Limb (tissue), 2 donors: Measurements from ENCODE around the gene NDUFV1.
"Not testable (repeated sequence)": the region's sequence is repeated elsewhere in the genome, so short reads cannot be mapped to it uniquely, and the experiment has no call there.

Experiments used
- DNase-seq, 2 donors: peaks; one replicate each; pipeline ENCODE4 v3.0.0-alpha.2; 2016; ENCODE audit errors: extremely low spot score in 2 of 2

Gene NDUFV1

DNA sequence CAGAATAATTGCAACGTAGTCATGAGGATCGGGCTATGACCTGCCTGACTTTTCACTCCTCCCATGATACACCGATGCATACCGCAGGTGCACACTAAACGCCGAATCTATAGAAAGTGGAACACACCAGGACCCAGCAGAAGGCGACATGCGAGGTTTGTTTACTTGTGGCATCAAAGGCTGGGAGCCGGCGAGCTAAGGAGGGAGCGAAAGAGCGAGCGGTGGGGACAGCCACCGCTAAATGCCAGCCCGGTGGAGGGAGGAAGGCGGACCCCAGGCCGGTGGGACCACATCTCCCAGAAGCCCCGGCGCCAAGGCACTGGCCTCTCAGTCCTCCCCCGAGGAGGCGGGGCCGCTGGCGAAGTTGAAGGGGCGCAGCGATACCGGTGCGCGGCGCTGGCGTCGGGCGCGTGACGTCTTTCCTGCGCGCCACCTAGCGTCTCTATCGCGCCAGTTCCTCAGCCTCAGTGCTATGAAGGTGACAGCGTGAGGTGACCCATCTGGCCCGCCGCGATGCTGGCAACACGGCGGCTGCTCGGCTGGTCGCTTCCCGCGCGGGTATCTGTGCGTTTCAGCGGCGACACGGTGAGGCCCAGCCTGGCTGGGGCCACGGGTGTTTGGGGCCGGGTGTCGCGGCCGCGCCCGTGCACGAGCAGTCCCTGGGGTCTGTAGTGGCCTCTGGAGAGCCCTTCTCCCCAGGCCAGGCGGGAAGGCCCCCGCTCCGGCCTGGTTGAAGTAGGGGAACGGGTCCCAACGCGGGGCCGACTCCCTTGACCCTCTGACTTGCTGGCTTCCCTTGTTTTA lies at the start of gene NDUFV1:
Gene NDUFV1 (plus strand): TSS at position 445 of the 804 bp plus-strand sequence. CDS start 69 bp downstream, at position 514.
- peak; percentile 95 to 97 for DNase-seq

- peak; percentile 36 to 56 for DNase-seq
These were observed 48.5 kb upstream of the NDUFV1 start for GRCh38 chr11:67558084-67558772.

DNA sequence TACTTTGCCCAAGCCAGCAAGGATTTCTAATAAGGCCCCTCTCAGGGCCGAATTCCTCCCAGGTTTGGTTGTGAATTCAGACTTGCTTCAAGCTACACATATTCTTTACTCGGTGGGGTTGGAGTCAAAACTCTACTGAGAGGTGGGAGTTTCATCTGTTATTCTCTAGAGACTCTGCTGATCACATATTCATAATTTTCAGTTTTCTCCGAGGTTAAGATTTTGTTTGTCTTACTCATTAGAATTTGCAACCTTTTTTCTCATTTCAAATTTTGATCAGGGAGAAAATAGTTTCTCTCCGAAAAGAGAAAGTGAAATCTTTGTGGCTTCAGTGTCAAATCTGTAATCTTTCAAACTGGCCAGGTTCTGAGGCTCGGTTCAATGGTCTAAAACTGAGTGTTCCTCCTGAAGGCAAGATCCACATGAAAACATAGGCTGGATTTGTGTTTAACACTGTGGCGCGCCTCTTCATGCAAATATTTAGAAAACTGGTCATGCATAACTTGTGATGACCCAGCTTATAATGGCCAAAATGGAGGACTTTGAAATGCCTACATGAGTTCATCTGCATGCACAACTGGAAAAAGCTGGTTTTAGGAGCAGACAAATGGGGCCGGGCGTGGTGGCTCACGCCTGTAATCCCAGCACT lies 44.6 kb upstream of the NDUFV1 start:
- no peak for DNase-seq

GRCh38 chr11:67562963-67563704 lies 43.6 kb upstream of the NDUFV1 start:
- DNase-seq = no peak

DNA sequence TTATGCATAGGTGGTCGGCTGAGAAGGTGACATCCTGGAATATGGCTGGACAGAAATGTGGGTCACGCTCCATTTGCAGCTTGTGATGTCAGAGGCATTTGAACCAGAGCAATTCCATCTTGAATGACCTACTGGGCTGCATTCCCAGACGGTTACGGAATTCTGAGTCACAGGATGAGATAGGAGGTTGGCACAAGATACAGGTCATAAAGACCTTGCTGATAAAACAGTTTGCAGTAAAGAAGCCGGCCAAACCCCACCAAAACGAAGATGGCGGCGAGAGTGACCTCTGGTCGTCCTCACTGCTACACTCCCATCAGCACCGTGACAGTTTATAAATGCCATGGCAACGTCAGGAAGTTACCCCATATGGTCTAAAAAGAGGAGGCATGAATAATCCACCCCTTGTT lies 43.0 kb upstream of the NDUFV1 start:
- not testable (repeated sequence) for DNase-seq

- no peak for DNase-seq
These were observed 42.5 kb upstream of the NDUFV1 start for GRCh38 chr11:67564230-67564629.

- no peak for DNase-seq
These were observed 35.3 kb upstream of the NDUFV1 start for GRCh38 chr11:67571443-67571842.

GRCh38 chr11:67572305-67572704 lies 34.4 kb upstream of the NDUFV1 start:
- DNase-seq = no peak

GRCh38 chr11:67572747-67573419 lies 33.9 kb upstream of the NDUFV1 start:
- DNase-seq = no peak

DNA sequence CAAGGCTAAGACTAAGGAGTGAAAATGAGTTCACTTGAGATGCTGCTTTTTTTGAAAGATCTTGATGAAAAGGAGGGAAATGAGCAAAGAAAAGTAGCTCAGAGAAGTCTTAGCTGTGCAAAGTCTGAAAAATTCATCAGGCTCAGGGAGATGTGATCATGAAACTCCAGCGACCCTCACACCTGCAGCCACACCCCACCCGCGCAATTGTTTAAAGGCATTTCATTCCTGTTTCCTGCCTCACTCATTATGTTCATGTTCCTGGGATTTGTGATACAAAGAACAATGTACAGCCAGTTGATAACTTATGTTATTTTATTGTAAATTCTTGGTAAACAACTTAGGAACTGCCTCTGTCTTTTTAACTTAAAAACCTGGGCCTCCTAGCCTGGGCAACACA lies 31.8 kb upstream of the NDUFV1 start:
- DNase-seq = no peak

GRCh38 chr11:67576735-67577475 lies 29.8 kb upstream of the NDUFV1 start:
- no peak for DNase-seq

- no peak for DNase-seq
These were observed 28.8 kb upstream of the NDUFV1 start for GRCh38 chr11:67577951-67578350.

GRCh38 chr11:67581469-67581868 lies 25.3 kb upstream of the NDUFV1 start:
- no peak for DNase-seq

DNA sequence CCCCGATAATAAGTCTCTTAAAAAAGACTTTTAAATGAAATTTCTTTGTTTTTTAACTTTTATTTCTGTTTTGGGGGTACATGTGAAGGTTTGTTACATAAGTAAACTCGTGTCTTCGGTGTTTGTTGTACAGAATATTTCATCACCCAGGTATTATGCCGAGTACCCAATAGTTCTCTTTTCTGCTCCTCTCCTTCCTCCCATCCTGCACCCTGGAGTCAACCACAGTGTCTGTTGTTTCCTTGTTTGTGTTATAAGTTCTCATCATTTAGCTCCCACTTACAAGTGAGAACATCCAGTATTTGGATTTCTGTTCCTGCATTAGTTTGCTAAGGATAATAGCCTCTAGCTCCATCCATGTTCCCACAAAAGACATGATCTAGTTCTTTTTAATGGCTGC lies 24.7 kb upstream of the NDUFV1 start:
- no peak for DNase-seq

GRCh38 chr11:67583247-67584204 lies 23.2 kb upstream of the NDUFV1 start, which contains the start of gene GSTP1:
Gene GSTP1 (plus strand): TSS chr11:67583812. CDS start chr11:67583844, 32 bp downstream.
- peak; percentile 93 for DNase-seq

GRCh38 chr11:67584205-67584880 lies 22.4 kb upstream of the NDUFV1 start:
- peak; percentile 64 to 80 for DNase-seq

- no peak for DNase-seq
These were observed 21.6 kb upstream of the NDUFV1 start for GRCh38 chr11:67584881-67585873.
